ENCODE measurements around the gene LRMDA. TPM values are rescaled to one million over a fixed set of nuclear protein-coding genes. Genes with fewer than 3 reads are reported as not detected.

LRMDA gene
- total RNA-seq, 5 donors from 2014 or later (not counting 1 experiment from before 2014, with no cell fraction given) = 0.30 to 1.2 TPM; not detected in 3

DNA sequence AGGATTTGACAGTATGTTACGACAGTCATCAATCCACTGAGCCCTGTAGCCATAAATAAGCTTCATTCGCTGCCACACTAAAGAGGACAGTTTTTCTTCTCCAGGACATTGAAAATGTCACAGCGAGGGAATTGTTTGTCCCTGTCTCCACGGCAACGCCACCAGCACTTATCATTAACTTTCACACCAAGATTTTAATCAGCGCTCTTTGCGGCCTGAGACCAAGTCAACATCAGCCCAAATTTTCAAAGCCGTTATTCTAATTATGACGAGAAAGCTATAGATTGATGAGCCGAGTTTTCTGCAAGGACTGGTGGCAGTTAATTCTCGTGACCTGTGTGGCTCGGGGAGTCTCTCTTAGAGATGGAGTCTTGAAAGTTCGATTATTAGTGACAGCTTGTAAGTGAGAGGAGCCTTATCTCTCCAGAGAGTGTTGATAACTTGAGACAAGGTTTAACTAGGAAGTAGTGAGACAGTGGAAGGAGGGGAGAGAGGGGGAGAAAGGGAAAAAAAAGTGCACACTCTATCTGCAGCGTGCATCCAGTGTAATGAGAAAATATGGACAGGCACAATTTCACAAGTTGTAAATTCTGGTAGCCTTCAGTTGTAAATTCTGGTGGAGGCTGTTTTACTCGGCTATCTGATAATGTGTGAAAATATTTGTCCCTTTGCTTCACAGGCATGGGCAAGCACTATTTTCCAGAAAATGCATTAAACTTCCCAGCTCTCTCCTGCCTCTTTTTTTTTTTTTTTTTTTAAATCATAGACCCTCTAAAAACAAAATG, 473.3 kb downstream of the LRMDA start:
- H3K4me1 ChIP-seq (ENCODE audit: control insufficient read depth in 1 of 2, extremely low read depth in 1 of 2, insufficient read depth in 2 of 2, low read length in 2 of 2) = no peaks in the 10 kb centered on the region
- Mint-ChIP-seq H3K4me1 (peaks cover 0 to 2% (median 0%) of the 10 kb centered on the region in 3 donors), H3K9me3 (no peaks in the 10 kb centered on the region), H3K27me3 (peaks cover 13 to 17% of the 10 kb centered on the region in 2 donors), H3K27ac (no peak overlapping the region), H3K36me3 (no peaks in the 10 kb centered on the region), H3K4me3 (no peak overlapping the region)
- H3K9me3 ChIP-seq = no peaks in the 10 kb centered on the region
- H3K27me3 ChIP-seq (replicated peaks in 1 of 2; ENCODE audit: control insufficient read depth in 2 of 2, extremely low read depth in 1 of 2, insufficient read depth in 2 of 2, low read length in 1 of 2) = peaks cover 0 to 8% of the 10 kb centered on the region in 2 experiments
- ChIA-PET CTCF (no interaction called here), POLR2A (no interaction called here)
- peak in 1 of 35 experiments; percentile 8 for DNase-seq
- ATAC-seq (replicated peaks in 1 of 4) = no peak
- H3K27ac ChIP-seq (ENCODE audit: low read length) = no peak overlapping the region
- no peaks in the 10 kb centered on the region for H3K36me3 ChIP-seq (ENCODE audit: control insufficient read depth in 2 of 2, extremely low read depth in 1 of 2, insufficient read depth in 1 of 2, low read length in 1 of 2)
- H3K4me3 ChIP-seq (ENCODE audit: control insufficient read depth in 1 of 2, extremely low read depth in 1 of 2, low read length in 1 of 2) = no peak overlapping the region
- WGBS (ENCODE audit: insufficient coverage) = 30% methylated on average over 9 of the region's 15 CpGs

DNA sequence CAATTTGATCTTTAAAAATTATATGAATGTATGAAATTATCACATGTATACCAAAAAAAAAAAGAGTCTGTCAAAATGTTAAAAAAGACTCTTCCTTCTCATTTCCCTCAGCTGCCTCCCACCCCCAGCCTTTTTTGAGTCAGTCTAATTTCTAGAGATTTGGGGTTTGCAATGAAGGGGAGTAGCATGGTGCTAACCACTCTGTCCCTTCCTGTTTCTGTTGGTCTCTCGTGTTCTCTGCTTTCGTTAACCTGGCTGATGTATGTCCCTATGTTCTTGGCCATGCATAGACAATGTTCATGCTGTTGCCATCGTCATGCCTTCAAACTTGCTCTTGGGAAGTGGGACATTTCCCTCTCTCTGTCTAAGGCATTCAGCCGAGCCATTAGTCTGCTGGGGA, 474.1 kb downstream of the LRMDA start:
- Histone ChIP-seq H3K27me3 (replicated peaks in 1 of 2; ENCODE audit: control insufficient read depth in 2 of 2, extremely low read depth in 1 of 2, insufficient read depth in 2 of 2, low read length in 1 of 2) (peaks cover 0 to 8% of the 10 kb centered on the region in 2 experiments), H3K4me3 (ENCODE audit: control insufficient read depth in 1 of 2, extremely low read depth in 1 of 2, low read length in 1 of 2) (no peak overlapping the region), H3K36me3 (ENCODE audit: control insufficient read depth in 2 of 2, extremely low read depth in 1 of 2, insufficient read depth in 1 of 2, low read length in 1 of 2) (no peaks in the 10 kb centered on the region), H3K9me3 (no peaks in the 10 kb centered on the region), H3K4me1 (ENCODE audit: control insufficient read depth in 1 of 2, extremely low read depth in 1 of 2, insufficient read depth in 2 of 2, low read length in 2 of 2) (no peaks in the 10 kb centered on the region), H3K27ac (ENCODE audit: low read length) (no peak overlapping the region)
- H3K4me3 Mint-ChIP-seq = no peak overlapping the region
- peaks cover 13 to 17% of the 10 kb centered on the region in 2 donors for H3K27me3 Mint-ChIP-seq
- no peak for ATAC-seq (replicated peaks in 1 of 4)
- ChIA-PET CTCF (no interaction called here), POLR2A (no interaction called here)
- no peaks in the 10 kb centered on the region for H3K9me3 Mint-ChIP-seq
- WGBS (ENCODE audit: insufficient coverage) = 82% methylated on average over 3 of the region's 4 CpGs
- H3K36me3 Mint-ChIP-seq = no peaks in the 10 kb centered on the region
- DNase-seq = no peak
- H3K4me1 Mint-ChIP-seq = peaks cover 0 to 2% (median 0%) of the 10 kb centered on the region in 3 donors
- no peak overlapping the region for H3K27ac Mint-ChIP-seq

DNA sequence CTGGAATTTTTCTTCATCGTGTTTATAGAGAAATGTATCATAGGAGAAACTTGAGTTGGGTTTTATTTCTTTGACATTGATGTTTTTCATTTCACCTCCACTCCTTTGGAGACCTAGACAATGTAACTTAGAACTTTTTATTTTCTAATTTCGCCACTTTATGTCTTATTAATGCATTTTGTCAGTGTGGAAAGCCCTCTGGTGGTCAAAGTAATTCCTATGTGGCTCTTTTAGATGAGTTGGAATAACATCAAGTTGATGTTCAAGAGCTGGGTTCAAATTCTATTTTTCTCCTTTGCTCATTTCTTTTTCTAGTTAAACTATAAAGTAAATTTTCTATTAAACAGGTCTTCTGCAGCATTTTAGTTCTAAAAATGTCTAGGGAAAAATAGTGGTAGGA, 478.6 kb downstream of the LRMDA start:
- Histone ChIP-seq H3K27me3 (replicated peaks in 1 of 2; ENCODE audit: control insufficient read depth in 2 of 2, extremely low read depth in 1 of 2, insufficient read depth in 2 of 2, low read length in 1 of 2) (peaks cover 0 to 3% of the 10 kb centered on the region in 2 experiments), H3K9me3 (no peaks in the 10 kb centered on the region), H3K4me1 (ENCODE audit: control insufficient read depth in 1 of 2, extremely low read depth in 1 of 2, insufficient read depth in 2 of 2, low read length in 2 of 2) (no peaks in the 10 kb centered on the region), H3K27ac (ENCODE audit: low read length) (no peak overlapping the region), H3K4me3 (ENCODE audit: control insufficient read depth in 1 of 2, extremely low read depth in 1 of 2, low read length in 1 of 2) (no peak overlapping the region), H3K36me3 (ENCODE audit: control insufficient read depth in 2 of 2, extremely low read depth in 1 of 2, insufficient read depth in 1 of 2, low read length in 1 of 2) (no peaks in the 10 kb centered on the region)
- DNase-seq (no peak), ATAC-seq (replicated peaks in 1 of 4) (no peak)
- ChIA-PET POLR2A (no interaction called here), CTCF (no interaction called here)
- Mint-ChIP-seq H3K27ac (no peak overlapping the region), H3K27me3 (peaks cover 0 to 9% of the 10 kb centered on the region in 2 donors), H3K4me3 (no peak overlapping the region), H3K36me3 (no peaks in the 10 kb centered on the region), H3K9me3 (no peaks in the 10 kb centered on the region), H3K4me1 (no peaks in the 10 kb centered on the region)
- no CpG with 5 or more reads among the region's 2 CpGs for WGBS (ENCODE audit: insufficient coverage)

DNA sequence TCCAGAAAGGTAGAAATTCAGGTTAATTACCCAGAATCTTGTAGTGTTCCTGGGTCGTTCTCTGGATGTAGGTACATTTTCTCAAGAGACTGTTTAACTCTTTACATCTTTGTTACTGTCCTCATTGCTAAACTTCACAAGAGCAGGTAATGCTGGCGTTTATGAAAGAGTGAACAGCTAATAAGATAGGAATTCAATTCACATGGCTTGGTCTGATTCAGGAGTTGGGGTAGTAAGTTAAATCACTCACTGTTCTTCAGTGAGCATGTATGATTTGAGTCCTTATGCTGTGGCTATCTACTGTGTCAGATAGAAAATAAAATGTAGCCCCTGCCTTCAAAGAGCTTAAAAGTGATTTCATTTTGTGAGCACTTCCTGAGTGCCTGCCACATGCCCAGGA, 480.0 kb downstream of the LRMDA start:
- Mint-ChIP-seq H3K36me3 (no peaks in the 10 kb centered on the region), H3K4me3 (no peak overlapping the region), H3K27ac (no peak overlapping the region), H3K27me3 (peaks cover 0 to 4% of the 10 kb centered on the region in 2 donors), H3K9me3 (no peaks in the 10 kb centered on the region), H3K4me1 (no peaks in the 10 kb centered on the region)
- ATAC-seq (replicated peaks in 1 of 4) (no peak), DNase-seq (no peak)
- ChIA-PET POLR2A (no interaction called here), CTCF (no interaction called here)
- Histone ChIP-seq H3K36me3 (ENCODE audit: control insufficient read depth in 2 of 2, extremely low read depth in 1 of 2, insufficient read depth in 1 of 2, low read length in 1 of 2) (no peaks in the 10 kb centered on the region), H3K27me3 (replicated peaks in 1 of 2; ENCODE audit: control insufficient read depth in 2 of 2, extremely low read depth in 1 of 2, insufficient read depth in 2 of 2, low read length in 1 of 2) (peaks cover 0 to 3% of the 10 kb centered on the region in 2 experiments), H3K4me1 (ENCODE audit: control insufficient read depth in 1 of 2, extremely low read depth in 1 of 2, insufficient read depth in 2 of 2, low read length in 2 of 2) (no peaks in the 10 kb centered on the region), H3K4me3 (ENCODE audit: control insufficient read depth in 1 of 2, extremely low read depth in 1 of 2, low read length in 1 of 2) (no peak overlapping the region), H3K27ac (ENCODE audit: low read length) (no peak overlapping the region), H3K9me3 (no peaks in the 10 kb centered on the region)
- WGBS (ENCODE audit: insufficient coverage) = 100% methylated on average over 1 of the region's 2 CpGs

DNA sequence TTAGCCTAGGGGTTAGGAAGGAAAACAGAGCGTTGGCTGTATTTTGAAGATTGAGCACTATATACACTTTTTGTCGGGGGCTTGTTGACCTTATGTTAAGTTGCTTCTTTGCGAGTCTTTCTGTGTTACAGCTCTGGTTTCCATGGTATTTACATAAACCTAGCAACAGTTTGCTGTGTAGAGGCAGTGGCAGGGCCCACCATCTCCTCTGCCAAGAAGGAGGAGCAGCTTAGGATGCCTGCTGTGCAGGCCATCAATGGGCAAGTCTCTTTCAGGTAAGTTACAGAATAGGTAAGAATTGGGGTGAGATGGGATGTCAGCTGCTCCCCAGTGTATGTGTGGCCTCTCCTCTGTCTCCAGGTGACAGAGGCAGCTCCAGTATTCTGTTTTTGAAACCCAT, 485.5 kb downstream of the LRMDA start:
- ChIA-PET CTCF (no interaction called here), POLR2A (no interaction called here)
- no peak overlapping the region for H3K27ac ChIP-seq (ENCODE audit: low read length)
- no peaks in the 10 kb centered on the region for H3K27me3 Mint-ChIP-seq
- DNase-seq (no peak), ATAC-seq (replicated peaks in 1 of 4) (no peak)
- H3K9me3 ChIP-seq = no peaks in the 10 kb centered on the region
- H3K4me1 ChIP-seq (ENCODE audit: control insufficient read depth in 1 of 2, extremely low read depth in 1 of 2, insufficient read depth in 2 of 2, low read length in 2 of 2) = no peaks in the 10 kb centered on the region
- H3K36me3 ChIP-seq (ENCODE audit: control insufficient read depth in 2 of 2, extremely low read depth in 1 of 2, insufficient read depth in 1 of 2, low read length in 1 of 2) = no peaks in the 10 kb centered on the region
- no peak overlapping the region for H3K4me3 ChIP-seq (ENCODE audit: control insufficient read depth in 1 of 2, extremely low read depth in 1 of 2, low read length in 1 of 2)
- no peak overlapping the region for H3K4me3 Mint-ChIP-seq
- H3K4me1 Mint-ChIP-seq = no peaks in the 10 kb centered on the region
- 100% methylated on average over 1 of the region's 3 CpGs for WGBS (ENCODE audit: insufficient coverage)
- H3K9me3 Mint-ChIP-seq = no peaks in the 10 kb centered on the region
- no peak overlapping the region for H3K27ac Mint-ChIP-seq
- H3K27me3 ChIP-seq (replicated peaks in 1 of 2; ENCODE audit: control insufficient read depth in 2 of 2, extremely low read depth in 1 of 2, insufficient read depth in 2 of 2, low read length in 1 of 2) = peaks cover 0 to 7% of the 10 kb centered on the region in 2 experiments
- H3K36me3 Mint-ChIP-seq = no peaks in the 10 kb centered on the region

DNA sequence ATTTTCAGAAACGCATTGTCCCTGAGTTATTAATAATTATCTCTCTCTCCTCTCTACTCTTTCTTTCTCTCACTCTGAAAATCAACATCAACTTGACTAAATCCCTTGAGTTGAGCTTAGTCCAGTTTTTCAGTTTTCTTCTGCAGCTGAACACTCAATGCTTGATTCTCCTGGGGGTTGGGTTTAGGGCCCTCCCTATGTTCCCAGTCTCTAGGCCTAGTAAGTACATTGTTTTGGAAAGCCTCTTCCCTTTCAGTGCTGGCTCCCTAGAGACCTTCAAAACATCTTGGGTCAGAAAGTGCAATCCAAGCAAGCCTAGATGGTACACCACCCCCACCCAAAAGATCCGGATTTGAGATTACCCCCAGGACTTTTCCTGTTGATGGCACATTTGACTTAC, 488.5 kb downstream of the LRMDA start:
- Histone ChIP-seq H3K4me3 (ENCODE audit: control insufficient read depth in 1 of 2, extremely low read depth in 1 of 2, low read length in 1 of 2) (no peak overlapping the region), H3K9me3 (no peaks in the 10 kb centered on the region), H3K27me3 (replicated peaks in 1 of 2; ENCODE audit: control insufficient read depth in 2 of 2, extremely low read depth in 1 of 2, insufficient read depth in 2 of 2, low read length in 1 of 2) (peaks cover 0 to 5% of the 10 kb centered on the region in 2 experiments), H3K36me3 (ENCODE audit: control insufficient read depth in 2 of 2, extremely low read depth in 1 of 2, insufficient read depth in 1 of 2, low read length in 1 of 2) (no peaks in the 10 kb centered on the region), H3K27ac (ENCODE audit: low read length) (no peak overlapping the region), H3K4me1 (ENCODE audit: control insufficient read depth in 1 of 2, extremely low read depth in 1 of 2, insufficient read depth in 2 of 2, low read length in 2 of 2) (no peaks in the 10 kb centered on the region)
- no CpG with 5 or more reads among the region's 2 CpGs for WGBS (ENCODE audit: insufficient coverage)
- no peak for ATAC-seq (replicated peaks in 1 of 4)
- Mint-ChIP-seq H3K4me1 (no peaks in the 10 kb centered on the region), H3K4me3 (no peak overlapping the region), H3K9me3 (peaks cover 0 to 4% (median 0%) of the 10 kb centered on the region in 3 donors), H3K36me3 (no peaks in the 10 kb centered on the region), H3K27me3 (peaks cover 5 to 6% of the 10 kb centered on the region in 2 donors), H3K27ac (no peak overlapping the region)
- DNase-seq = no peak
- ChIA-PET CTCF (no interaction called here), POLR2A (no interaction called here)

Measured in T-cell (primary cell).